BJ (cell line): ENCODE data around the gene MARCKSL1. TPM values are rescaled to one million over a fixed set of nuclear protein-coding genes. Genes with fewer than 3 reads are reported as not detected.

ENCODE experiments used
- CTCF ChIA-PET: fragments of 350-600 bp; formaldehyde crosslinking; extraction: SDS; loops from one replicate; lab custom pipeline; 2021; ENCODE audit warnings: antibody characterized with exemption, inconsistent platforms; lab: Yijun Ruan, JAX
- POLR2A ChIA-PET: fragments of 300-600 bp; sonication (Branson Sonifier 250); formaldehyde crosslinking; extraction: SDS; loops from one replicate; lab custom pipeline; 2021; ENCODE audit warnings: antibody characterized with exemption; lab: Charles Lee
- DNase-seq: peaks from one replicate; pipeline ENCODE4 v3.0.0-alpha.2; 2011; ENCODE audit warnings: low read depth
- H3K27me3 ChIP-seq: 2 replicates; pipeline ENCODE4 v1.6.0; 2011; ENCODE audit warnings: low read length; ENCODE audit not compliant: control insufficient read depth, insufficient read depth
- H3K36me3 ChIP-seq: 2 replicates; pipeline ENCODE4 v1.5.1; 2011; ENCODE audit warnings: low read length; ENCODE audit not compliant: control insufficient read depth, insufficient read depth
- H3K4me3 ChIP-seq: 2 replicates; pipeline ENCODE4 v1.5.1; 2011; ENCODE audit warnings: low read depth, mild to moderate bottlenecking, control low read depth, low read length
- polyA plus RNA-seq: library from polyadenylated mRNA; depleted of rRNA; stranded (reverse); fragments of >200 nt; gene quantifications from 2 replicates; pipeline ENCODE4 v1.2.3, GENCODE V29; 2011
- TF ChIP-seq, protein P1 (sequence below): IDR thresholded peaks from 2 replicates; pipeline ENCODE4 v1.5.1; 2011; ENCODE audit warnings: low read depth, mild to moderate bottlenecking, control low read depth, inconsistent platforms, low read length, moderate library complexity; ENCODE audit not compliant: insufficient read depth

MARCKSL1 gene
- polyA plus RNA-seq, 1 experiment: 52.0 TPM

DNA sequence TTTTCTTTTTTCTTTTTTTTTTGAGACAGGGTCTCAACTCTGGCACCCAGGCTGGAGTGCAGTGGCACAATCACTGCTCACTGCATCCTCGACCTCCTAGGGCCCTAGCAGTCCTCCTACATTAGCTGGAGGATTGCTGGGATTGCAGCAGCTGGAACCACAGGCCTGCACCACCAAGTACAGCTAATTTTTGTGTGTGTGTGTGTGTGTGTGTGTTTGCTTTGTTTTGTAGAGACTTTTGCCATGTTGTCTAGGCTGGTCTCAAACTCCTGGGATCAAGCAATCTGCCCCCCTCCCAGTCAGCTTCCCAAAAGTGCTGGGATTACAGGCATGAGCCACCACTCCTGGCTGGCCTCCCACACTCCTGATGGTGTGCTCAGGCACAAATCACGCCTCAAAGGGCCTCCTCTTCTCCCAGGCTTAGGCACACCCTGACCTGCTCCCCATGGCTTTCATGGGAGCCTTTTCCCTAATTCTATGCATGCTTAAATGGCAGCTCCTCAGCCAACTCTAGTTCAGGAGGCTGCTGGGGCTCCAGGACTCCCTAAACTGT lies 16.9 kb upstream of the MARCKSL1 start:
- ChIA-PET CTCF (interaction anchor here (0.6 to 2.3 kb wide), 8 partner anchors 9 to 492 kb away, joined by 3 to 8 read pairs (median 4); partner anchors contain the start of genes FAM167B, FAM229A and MARCKSL1), POLR2A (interaction anchor here (0.6 to 0.8 kb wide), 3 partner anchors 17 to 564 kb away, joined by 3 to 7 read pairs (median 4); partner anchors contain the start of gene MARCKSL1)
- no peak for DNase-seq
- H3K27me3 ChIP-seq: no peaks in the 10 kb centered on the region
- H3K4me3 ChIP-seq: no peak overlapping the region
- TF ChIP-seq, protein P1, sequence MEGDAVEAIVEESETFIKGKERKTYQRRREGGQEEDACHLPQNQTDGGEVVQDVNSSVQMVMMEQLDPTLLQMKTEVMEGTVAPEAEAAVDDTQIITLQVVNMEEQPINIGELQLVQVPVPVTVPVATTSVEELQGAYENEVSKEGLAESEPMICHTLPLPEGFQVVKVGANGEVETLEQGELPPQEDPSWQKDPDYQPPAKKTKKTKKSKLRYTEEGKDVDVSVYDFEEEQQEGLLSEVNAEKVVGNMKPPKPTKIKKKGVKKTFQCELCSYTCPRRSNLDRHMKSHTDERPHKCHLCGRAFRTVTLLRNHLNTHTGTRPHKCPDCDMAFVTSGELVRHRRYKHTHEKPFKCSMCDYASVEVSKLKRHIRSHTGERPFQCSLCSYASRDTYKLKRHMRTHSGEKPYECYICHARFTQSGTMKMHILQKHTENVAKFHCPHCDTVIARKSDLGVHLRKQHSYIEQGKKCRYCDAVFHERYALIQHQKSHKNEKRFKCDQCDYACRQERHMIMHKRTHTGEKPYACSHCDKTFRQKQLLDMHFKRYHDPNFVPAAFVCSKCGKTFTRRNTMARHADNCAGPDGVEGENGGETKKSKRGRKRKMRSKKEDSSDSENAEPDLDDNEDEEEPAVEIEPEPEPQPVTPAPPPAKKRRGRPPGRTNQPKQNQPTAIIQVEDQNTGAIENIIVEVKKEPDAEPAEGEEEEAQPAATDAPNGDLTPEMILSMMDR: no peak
- peaks cover 1% of the 10 kb centered on the region; the same call in 1 of the 2 replicates for H3K36me3 ChIP-seq

DNA sequence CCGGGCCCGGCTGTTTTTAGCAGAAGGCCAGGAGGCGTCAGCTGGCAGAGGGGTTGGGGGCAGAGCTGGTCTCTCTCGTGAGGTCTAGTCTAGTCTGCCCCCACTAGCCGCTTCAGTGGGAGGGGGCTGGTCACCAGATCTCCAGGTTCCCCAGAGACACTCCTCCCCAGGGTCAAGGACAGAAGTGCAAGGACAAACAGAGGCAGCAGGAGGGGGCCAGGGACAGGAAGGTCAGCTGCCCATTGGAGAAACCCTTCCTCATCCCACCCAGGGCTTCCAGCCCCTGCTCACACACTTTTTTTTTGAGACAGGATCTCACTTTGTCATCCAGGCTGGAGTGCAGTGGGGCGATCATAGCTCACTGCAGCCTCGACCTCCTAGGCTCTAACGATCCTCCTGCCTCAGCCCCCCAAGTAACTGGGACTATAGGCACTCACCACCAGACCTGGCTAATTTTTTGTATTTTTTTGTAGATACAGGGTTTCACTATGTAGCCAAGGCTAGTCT lies 16.3 kb upstream of the MARCKSL1 start:
- ChIA-PET CTCF (interaction anchor here (1.1 to 2.5 kb wide), 8 partner anchors 10 to 137 kb away, joined by 3 to 8 read pairs (median 5); partner anchors contain the start of genes FAM167B, FAM229A and MARCKSL1), POLR2A (interaction anchor here (0.7 kb wide), 1 partner anchor 564 kb away, joined by 4 read pairs; no protein-coding TSS in a partner anchor)
- H3K4me3 ChIP-seq: peak overlapping the region; percentile 61
- no peak for DNase-seq
- H3K27me3 ChIP-seq: no peaks in the 10 kb centered on the region
- TF ChIP-seq, protein P1: no peak
- H3K36me3 ChIP-seq: no peaks in the 10 kb centered on the region

DNA sequence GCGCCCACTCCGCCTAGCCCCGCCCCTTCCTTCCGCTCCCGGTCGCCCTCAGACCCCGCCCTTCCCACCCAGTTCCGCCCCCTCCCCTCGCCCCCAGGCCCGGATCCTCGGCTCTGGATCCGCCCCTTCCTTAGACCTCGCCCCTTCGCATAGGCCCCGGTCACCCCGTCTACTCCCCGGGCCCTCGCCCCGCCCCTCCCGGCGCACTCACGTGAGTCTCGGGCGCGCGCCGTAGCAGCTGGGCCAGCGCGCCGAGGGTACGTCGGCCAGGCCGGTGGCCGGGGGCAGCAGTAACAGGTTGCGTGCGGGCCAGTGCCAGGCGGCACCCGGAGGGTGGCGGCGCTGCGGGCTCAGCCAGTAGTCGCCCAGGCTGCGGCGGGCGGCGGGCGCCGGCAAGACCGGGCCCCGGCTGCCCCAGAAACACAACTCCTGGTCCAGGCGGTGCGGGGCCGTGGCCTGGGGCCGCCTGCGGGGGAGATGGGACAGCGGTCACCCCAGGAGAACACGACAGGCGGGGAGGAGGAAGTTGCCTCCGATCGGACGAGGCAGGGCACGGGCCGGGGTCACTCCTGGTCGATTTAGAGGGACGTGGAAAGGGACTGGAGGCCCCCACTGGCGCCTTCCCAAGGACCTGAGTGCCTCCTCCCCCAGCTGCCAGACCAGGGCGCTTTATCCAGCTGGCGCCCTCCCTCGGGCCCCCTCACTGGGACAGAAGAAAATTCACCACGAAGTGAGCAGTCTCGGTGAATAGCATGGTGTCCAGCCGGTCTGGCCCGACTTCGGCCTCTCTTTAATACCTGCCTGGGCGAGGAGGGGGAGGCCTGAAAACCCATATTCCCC lies 15.6 kb upstream of the MARCKSL1 start:
- TF ChIP-seq, protein P1: peak; percentile 20; the same call in 1 of the 2 replicates
- CTCF ChIA-PET: interaction anchor here (0.6 to 2.5 kb wide), 6 partner anchors 28 to 146 kb away, joined by 3 to 7 read pairs (median 5); no protein-coding TSS in a partner anchor
- peak; percentile 39 for DNase-seq

DNA sequence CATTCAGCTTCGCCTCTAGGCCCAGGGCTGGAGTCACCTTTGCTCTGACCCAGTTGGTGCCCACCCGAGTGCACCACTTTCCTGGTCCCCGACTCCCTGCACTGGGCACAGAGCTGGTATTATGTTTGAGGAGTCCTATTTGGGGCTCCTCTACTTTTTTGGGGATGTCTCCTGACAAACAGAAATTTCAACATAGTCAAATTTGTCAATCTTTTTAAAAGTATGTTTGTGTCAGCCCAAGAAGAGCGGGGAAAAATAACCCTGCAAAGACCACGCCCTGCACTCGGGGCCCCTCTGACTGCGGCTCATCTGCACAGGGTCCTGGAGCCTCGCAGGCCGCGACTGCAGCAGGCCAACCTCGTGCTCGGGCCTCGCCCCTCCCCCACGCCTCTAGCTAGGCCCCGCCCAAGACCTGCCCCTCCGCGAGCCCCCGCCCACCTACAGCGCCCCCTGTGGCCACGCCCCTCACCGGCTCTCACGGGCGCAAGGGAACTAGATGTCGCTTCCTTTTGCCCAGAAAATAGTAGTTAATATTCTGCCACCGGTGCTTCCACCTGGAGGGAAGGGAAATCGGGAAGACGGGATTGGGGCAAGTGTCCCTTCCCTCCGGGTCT lies 14.9 kb upstream of the MARCKSL1 start:
- TF ChIP-seq, protein P1: peak; percentile 81
- H3K4me3 ChIP-seq: peak overlapping the region; percentile 61
- DNase-seq: no peak
- H3K27me3 ChIP-seq: no peaks in the 10 kb centered on the region
- CTCF ChIA-PET: interaction anchor here (0.7 to 2.5 kb wide), 3 partner anchors 102 to 135 kb away, joined by 3 to 7 read pairs (median 6); no protein-coding TSS in a partner anchor
- POLR2A ChIA-PET: interaction anchor here (1.0 kb wide), 1 partner anchor 15 kb away, joined by 10 read pairs; the partner anchor contains the start of gene MARCKSL1
- no peaks in the 10 kb centered on the region for H3K36me3 ChIP-seq

More for the DNA sequence above, 15.6 kb upstream of the MARCKSL1 start:
- H3K36me3 ChIP-seq: no peaks in the 10 kb centered on the region
- H3K4me3 ChIP-seq: peak overlapping the region; percentile 61
- POLR2A ChIA-PET: interaction anchor here (1.0 kb wide), 1 partner anchor 16 kb away, joined by 10 read pairs; the partner anchor contains the start of gene MARCKSL1
- no peaks in the 10 kb centered on the region for H3K27me3 ChIP-seq
